CD4-positive, alpha-beta T cell treated with Interleukin-6 at 100 ng/mL for 8 hours (primary cell): ENCODE measurements around the gene PLLP.
A peak's percentile ranks its signal among the peaks of the same experiment; 100 is the strongest.

Experiments
- DNase-seq: peaks from one replicate; pipeline ENCODE4 v3.0.0-alpha.2; 2020; ENCODE audit warnings: mixed read lengths, low spot score

PLLP gene

DNA sequence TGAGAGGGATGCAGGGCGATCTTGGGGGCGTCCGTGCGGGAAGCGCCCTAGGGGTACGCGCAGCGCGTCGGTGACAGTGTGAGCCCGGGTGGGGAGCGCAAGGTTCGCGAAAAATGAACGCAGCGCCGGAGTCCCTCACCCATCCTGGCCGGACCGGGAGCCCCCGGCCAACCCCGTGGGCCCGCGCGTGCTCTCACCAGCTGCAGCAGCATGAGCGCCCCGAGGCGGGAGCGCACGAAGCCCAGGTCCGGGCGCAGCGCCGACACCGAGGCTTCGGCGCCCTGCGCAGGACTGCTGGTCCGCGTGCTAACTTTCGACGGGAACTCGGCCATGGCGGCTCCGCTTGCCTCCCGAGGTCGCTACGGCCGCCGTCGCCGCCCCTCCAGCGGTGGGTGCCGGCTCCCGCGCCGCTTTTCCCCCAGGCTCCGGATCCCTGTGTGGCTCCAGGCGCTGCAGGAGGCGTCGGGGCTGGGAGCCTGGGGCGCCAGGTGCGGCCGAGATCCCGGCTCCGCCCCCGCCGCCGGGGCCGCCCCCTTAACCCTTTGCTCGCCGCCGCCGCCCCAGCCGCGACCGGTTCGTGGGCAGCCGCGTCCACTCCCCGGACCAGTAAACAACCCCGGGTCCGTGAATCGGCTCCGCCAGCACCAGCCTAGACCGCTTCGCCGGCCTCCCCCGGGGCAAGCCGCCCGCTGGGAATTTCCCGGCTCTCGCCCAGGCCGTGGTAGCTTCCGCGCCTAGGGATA lies at the start of gene PLLP:
TSS of gene PLLP (minus strand) at position 464 of the 743 bp plus-strand sequence. CDS start at position 332, 132 bp downstream.
- DNase-seq = peak; percentile 22

DNA sequence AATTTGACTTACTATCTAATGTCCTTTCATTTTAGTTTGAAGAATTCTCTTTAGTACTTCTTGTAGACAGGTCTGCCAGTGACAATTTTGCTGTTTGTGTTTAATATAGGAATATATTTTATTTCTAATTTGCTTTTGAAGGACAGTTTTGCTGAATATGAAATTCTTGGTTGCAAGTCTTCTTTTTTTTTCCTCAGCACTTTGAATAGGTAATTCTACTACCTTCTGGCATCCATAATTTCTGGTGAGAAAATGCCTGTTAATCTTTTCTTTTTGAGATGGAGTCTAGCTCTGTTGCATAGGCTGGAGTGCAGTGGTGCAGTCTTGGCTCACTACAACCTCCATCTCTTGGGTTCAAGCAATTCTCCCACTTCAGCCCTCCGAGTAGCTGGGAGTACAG lies 48.9 kb upstream of the PLLP start:
- DNase-seq = no peak

GRCh38 chr16:57331355-57331754 lies 46.9 kb upstream of the PLLP start:
- DNase-seq = no peak

GRCh38 chr16:57329718-57330327 lies 45.4 kb upstream of the PLLP start:
- no peak for DNase-seq

DNA sequence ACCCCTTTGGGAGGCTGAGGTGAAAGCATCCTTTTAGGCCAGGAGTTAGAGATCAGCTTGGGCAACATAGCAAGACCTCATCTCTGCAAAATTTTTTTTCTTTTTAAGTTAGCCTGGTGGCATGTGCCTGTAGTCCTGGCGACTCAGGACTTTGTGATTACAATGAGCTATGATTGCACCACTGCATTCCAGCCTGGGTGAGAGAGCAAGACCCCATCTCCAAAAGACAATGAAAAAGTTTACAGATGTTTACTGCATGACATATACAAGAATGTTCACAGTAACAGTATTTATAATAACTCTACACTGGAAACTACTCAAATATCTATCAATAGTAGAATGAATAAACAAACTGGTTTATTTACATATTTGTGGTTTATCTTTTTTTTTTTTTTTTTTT lies 41.0 kb upstream of the PLLP start:
- DNase-seq = no peak

DNA sequence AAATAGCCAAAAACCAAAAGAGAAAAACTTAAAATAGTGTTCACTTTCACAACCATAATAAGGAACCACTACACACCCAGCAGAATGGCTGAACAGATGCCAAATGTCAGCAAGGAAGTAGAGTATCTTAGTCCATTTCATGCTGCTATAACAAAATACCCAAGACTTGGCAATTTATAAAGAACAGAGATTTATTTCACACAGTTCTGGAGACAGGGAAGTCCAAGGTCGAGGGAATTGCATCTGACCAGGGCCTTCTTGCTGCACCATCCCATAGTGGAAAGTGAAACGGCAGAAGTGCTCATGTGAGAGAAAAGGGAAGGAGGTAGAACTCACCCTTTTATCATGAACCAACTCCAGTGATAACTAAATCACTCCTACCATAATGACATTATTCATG lies 40.3 kb upstream of the PLLP start:
- no peak for DNase-seq

DNA sequence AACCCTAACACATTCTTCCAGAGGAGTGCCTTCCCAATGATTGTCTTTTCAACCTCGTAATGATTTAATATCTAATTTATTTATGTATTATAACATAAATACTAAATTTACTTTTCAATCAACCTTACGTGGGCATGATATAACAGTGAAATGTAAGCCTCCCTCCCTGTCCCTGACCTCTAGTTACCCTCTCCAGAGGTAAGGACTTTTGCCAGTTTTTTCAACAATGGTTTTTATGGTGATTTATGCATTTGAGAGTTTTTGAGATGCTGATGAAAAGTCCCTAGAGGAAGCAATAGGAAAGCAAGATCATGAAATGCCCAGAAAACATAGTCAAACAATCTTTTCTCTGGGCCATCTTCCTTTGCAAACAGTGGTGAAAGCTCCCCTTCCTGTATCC lies 35.2 kb upstream of the PLLP start:
- DNase-seq = no peak

GRCh38 chr16:57318240-57318970 lies 33.9 kb upstream of the PLLP start:
- DNase-seq = no peak

GRCh38 chr16:57316390-57317017 lies 32.0 kb upstream of the PLLP start:
- no peak for DNase-seq

DNA sequence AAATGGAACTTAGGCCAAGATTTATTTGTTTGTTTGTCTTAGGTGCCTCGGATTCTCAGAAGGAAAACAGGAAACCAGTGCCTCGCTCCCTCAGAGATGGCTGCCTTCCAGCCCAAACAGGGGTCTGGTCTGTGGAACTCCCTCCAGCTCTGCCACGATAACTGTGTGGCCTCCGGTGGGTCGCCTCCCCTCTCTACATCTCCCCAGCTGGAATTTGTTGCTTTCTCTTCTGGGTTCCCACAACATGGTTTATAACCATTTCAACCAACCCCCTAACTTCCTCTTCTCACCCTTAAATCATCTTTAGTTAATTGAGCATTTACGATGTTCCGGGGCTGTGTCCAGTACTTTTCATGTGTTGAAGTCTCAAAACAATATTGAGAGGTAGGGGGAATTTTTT lies 30.9 kb upstream of the PLLP start:
- no peak for DNase-seq

DNA sequence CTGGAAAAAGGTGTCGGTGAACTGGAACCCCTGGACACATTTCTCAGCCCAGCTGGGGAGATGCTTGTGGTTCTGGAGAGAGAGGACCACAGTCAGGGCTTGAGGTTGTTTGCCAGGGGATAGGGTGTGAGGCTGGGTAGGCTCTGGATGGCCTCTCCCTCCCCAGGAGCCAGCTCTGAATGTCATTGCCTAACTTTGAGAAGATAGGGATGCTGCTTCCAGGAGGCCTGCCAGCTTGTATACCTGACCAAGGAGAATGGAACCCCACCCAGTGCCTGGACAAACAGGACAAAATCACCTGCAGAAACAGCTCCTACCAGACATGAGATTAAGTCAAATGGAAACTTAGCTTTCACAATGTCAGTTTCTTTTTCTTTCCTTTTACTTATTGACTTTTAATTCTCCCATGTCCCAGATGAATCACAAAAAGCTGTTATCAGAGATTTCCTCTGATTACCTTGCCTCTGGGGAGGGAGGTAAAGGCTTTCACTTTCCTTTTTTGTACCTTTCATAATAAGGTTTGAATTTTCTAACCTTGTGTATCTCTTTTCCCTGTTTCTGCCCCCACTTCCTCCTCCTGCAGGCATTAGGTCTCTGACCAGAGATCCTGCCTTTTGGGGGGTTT lies 29.8 kb upstream of the PLLP start:
- no peak for DNase-seq

- no peak for DNase-seq
Measured at GRCh38 chr16:57313509-57313908, 29.0 kb upstream of the PLLP start.

DNA sequence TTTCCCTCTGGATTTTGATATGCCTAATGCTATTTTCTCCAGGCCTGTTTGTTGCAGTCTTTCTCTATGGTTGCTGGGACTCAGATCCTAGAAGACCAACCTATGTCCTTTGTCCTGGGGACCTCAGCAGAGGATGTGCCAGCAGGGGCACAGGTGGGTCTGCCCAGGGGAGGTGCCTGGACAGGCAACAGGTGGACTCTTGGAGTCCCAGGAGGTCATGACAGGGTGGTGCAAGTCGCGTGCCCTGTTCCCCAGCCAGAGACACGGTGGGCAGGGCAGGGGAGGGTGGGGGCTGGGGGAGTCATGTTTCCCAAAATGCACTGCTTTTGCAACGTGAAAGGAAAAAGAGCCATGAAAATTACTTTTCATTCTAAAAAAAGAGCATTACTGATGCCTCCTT lies 26.3 kb upstream of the PLLP start:
- DNase-seq = no peak

DNA sequence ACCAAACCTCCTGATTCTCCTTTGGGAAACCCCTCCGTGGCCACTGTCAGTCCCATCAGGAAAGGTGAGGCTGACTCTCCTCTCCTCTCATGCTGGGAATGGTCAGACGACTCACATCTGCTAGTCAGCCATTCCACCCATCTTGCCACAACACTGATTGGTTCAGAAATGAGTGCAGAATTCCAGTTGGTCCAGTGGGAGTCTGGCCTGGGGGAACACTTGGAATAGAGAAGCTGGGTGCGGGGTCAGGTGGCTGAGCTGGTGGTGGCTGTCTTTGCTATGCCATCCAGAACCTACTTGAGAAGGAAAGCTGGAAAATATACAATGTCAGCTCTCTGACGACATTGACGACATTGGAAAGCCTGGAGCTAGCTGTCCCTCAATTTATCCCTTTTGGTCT lies 23.6 kb upstream of the PLLP start:
- no peak for DNase-seq

DNA sequence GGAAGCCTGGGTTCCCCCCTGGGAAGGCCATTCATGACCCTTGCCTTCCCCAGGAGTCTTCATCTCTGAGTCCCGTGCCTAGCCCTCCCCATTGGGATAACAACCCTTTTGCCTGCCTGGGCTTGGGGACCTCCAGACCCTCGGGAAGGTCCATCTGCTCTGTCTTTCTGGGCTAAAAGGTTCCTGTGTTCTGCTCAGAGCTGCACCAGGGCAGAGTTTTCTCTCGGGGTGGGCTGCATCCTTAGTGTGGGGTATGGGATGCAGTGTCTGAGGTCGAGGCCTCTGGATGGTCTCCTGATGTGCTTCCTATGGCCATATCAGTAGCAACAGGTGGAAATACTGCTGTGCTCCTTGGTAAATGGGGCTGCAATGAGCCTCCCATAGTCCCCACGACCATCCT lies 22.9 kb upstream of the PLLP start:
- no peak for DNase-seq

- DNase-seq = no peak
Measured at GRCh38 chr16:57306676-57307341, 22.3 kb upstream of the PLLP start.

DNA sequence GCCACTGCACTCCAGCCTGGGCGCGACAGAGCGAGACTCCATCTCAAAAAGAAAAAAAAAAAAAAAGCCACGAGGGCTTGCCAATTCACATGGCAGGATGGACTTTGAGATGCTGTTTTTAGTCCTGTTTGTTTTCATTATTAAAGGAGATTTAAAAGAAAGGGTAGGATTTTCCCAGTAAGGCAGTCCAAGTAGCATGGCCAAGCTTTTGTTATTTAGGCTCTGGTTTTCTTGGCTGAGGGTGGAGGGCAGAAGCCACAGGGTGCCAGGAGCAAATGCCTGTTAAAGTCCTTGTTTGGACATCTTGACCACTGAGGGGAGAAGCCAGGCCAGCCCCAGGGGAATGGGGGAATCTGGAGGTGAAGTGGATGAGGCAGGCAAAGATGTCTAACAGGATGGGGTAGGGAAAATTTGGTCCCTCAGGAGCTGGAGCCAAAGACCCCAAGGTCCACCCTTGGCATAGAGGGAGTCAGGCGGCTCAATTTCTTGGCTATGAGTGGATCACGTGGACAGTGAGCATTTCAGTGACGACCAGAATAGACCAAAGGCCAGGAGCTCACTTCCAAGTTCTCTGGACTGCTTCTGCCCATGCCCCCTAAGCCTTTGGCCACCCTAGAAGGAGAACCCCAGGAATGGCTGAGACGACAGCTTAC lies 20.8 kb upstream of the PLLP start:
- DNase-seq = no peak

DNA sequence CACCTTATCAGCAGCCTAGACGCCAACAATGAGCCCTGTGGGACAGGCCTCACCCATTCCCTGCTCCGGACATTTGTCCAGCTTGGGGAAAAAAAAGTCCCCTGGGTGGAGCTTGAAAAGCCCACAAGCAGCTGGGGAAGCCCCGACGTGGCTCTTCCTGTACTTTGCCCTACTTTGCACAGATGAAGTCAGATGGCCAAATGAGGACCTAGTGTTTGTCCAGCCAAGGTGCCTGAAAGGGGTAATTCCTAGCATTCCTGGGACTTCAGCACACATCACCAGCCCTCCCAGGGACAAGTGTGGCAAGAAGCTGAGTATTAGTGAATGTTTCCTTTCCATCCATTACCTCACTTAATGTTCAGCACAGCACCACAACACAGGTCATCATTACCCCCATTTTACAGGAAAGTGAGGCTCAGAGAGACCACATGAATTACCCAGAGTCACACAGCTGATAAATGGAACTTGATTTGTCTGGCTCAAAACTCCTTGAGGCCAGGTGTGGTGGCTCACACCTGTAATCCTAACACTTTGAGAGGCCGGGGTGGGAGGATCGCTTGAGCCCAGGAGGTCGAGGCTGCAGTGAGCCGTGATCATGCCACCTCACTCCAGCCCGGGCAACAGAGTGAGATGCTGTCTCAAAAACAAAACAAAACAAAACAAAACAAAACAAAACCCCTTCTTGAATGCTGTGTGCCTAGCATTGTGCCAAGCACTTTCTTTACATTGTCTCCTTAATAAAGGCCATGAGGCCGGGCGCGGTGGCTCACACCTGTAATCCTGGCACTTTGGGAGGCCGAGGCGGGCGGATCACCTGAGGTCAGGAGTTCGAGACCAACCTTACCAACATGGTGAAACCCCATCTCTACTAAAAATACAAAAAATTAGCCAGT lies 19.9 kb upstream of the PLLP start:
- no peak for DNase-seq

DNA sequence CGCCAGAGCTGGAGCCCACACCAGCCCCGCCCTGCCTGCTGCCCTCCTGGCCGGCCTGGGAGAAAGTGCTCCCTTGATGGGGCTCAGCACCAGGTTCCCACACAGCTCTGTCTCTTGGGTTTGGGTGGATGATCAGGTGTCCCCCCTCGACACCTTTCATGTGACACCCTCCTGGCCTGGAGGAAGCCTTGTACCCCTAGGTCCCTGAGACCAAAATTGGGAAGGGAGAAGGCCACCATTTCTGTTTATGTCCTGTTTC lies 19.4 kb upstream of the PLLP start:
- no peak for DNase-seq
